Astrocyte (in vitro differentiated cells and primary cell): ENCODE results near the gene SLC25A41.

Source experiments
- EZH2 ChIP-seq: IDR thresholded peaks from 2 replicates; pipeline ENCODE4 v1.6.1; 2012; ENCODE audit warnings: mild to moderate bottlenecking, low read length, inconsistent platforms; ENCODE audit not compliant: insufficient read depth
- TF ChIP-seq, protein P1 (sequence below): IDR thresholded peaks from 2 replicates; pipeline ENCODE4 v1.5.1; 2011; ENCODE audit warnings: low read depth, mild to moderate bottlenecking, inconsistent platforms, low read length, moderate library complexity; ENCODE audit not compliant: insufficient read depth

DNA sequence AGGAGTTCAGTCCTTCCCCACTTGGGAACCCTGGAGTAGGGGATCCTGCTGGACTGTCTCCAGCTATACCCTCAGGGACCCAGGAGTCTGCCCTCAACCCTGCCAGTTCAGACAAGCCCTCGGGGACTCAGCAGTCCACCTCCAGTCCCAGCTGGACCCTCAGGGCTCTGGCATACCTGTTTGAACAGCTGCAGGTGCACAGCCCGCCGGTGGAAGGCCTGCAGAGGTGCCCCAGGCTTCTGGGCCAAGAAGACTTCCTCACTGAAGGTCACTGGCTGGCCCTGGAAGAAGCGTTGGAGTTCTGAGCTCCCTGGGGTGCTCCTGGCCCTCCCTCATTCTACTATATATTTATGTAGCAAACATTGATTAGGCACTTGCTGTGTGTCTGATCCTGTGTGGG lies 39.1 kb upstream of the SLC25A41 start:
- TF ChIP-seq, protein P1, sequence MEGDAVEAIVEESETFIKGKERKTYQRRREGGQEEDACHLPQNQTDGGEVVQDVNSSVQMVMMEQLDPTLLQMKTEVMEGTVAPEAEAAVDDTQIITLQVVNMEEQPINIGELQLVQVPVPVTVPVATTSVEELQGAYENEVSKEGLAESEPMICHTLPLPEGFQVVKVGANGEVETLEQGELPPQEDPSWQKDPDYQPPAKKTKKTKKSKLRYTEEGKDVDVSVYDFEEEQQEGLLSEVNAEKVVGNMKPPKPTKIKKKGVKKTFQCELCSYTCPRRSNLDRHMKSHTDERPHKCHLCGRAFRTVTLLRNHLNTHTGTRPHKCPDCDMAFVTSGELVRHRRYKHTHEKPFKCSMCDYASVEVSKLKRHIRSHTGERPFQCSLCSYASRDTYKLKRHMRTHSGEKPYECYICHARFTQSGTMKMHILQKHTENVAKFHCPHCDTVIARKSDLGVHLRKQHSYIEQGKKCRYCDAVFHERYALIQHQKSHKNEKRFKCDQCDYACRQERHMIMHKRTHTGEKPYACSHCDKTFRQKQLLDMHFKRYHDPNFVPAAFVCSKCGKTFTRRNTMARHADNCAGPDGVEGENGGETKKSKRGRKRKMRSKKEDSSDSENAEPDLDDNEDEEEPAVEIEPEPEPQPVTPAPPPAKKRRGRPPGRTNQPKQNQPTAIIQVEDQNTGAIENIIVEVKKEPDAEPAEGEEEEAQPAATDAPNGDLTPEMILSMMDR: no peak
- no peak for TF ChIP-seq EZH2
